Measurements from ENCODE around the gene ZMIZ1. TPM values are rescaled to one million over a fixed set of nuclear protein-coding genes. Genes with fewer than 3 reads are reported as not detected.
"Not testable (repeated sequence)": the region's sequence is repeated elsewhere in the genome, so short reads cannot be mapped to it uniquely, and the experiment has no call there.

The ZMIZ1 gene
- total RNA-seq, 1 donor from 2014 or later, result 107 TPM

GRCh38 chr10:79266084-79266483 is 197.3 kb downstream of the ZMIZ1 start:
- no peak for DNase-seq (ENCODE audit: low spot score)

GRCh38 chr10:79266543-79267312 is 198.0 kb downstream of the ZMIZ1 start:
- peak; percentile 70 for DNase-seq (ENCODE audit: low spot score)

- no peak for DNase-seq (ENCODE audit: low spot score)
These were observed 198.7 kb downstream of the ZMIZ1 start for GRCh38 chr10:79267499-79267898.

- no peak for DNase-seq (ENCODE audit: low spot score)
These were observed 199.4 kb downstream of the ZMIZ1 start for GRCh38 chr10:79268161-79268601.

GRCh38 chr10:79268742-79269141 is 200.0 kb downstream of the ZMIZ1 start:
- no peak for DNase-seq (ENCODE audit: low spot score)

GRCh38 chr10:79269443-79269842 is 200.7 kb downstream of the ZMIZ1 start:
- no peak for DNase-seq (ENCODE audit: low spot score)

- no peak for DNase-seq (ENCODE audit: low spot score)
These were observed 201.2 kb downstream of the ZMIZ1 start for GRCh38 chr10:79269969-79270368.

- peak; percentile 47 for DNase-seq (ENCODE audit: low spot score)
These were observed 201.9 kb downstream of the ZMIZ1 start for GRCh38 chr10:79270466-79271246.

GRCh38 chr10:79272353-79272752 is 203.6 kb downstream of the ZMIZ1 start:
- DNase-seq (ENCODE audit: low spot score), result no peak

- DNase-seq (ENCODE audit: low spot score), result no peak
These were observed 204.8 kb downstream of the ZMIZ1 start for GRCh38 chr10:79273604-79274003.

GRCh38 chr10:79274279-79275104 is 205.7 kb downstream of the ZMIZ1 start:
- peak; percentile 79 for DNase-seq (ENCODE audit: low spot score)

- no peak for DNase-seq (ENCODE audit: low spot score)
These were observed 206.3 kb downstream of the ZMIZ1 start for GRCh38 chr10:79275105-79275430.

- peak; percentile 44 for DNase-seq (ENCODE audit: low spot score)
These were observed 206.7 kb downstream of the ZMIZ1 start for GRCh38 chr10:79275431-79275851.

- no peak for DNase-seq (ENCODE audit: low spot score)
These were observed 209.0 kb downstream of the ZMIZ1 start for GRCh38 chr10:79277579-79278269.

GRCh38 chr10:79279047-79279446 is 210.3 kb downstream of the ZMIZ1 start:
- DNase-seq (ENCODE audit: low spot score), result not testable (repeated sequence)

GRCh38 chr10:79280956-79281355 is 212.2 kb downstream of the ZMIZ1 start:
- no peak for DNase-seq (ENCODE audit: low spot score)

GRCh38 chr10:79282388-79282787 is 213.6 kb downstream of the ZMIZ1 start:
- DNase-seq (ENCODE audit: low spot score), result no peak

- DNase-seq (ENCODE audit: low spot score), result no peak
These were observed 214.8 kb downstream of the ZMIZ1 start for GRCh38 chr10:79283616-79284015.

- DNase-seq (ENCODE audit: low spot score), result no peak
These were observed 215.5 kb downstream of the ZMIZ1 start for GRCh38 chr10:79284158-79284871.

- no peak for DNase-seq (ENCODE audit: low spot score)
These were observed 216.8 kb downstream of the ZMIZ1 start for GRCh38 chr10:79285315-79286197.

All from mucosa of gallbladder (tissue), 1 donor.